Neural crest cell (in vitro differentiated cells): ENCODE measurements around the gene CETN1. TPM values are rescaled to one million over a fixed set of nuclear protein-coding genes. Genes with fewer than 3 reads are reported as not detected.

Experiments
- DNase-seq: peaks from one replicate; pipeline ENCODE4 v3.0.0; 2021; ENCODE audit warnings: low read depth, mixed read lengths, low spot score
- H3K27ac Mint-ChIP-seq: one replicate; pipeline ENCODE4 v1.8.0; 2021; ENCODE audit warnings: mild to moderate bottlenecking, mixed read lengths; ENCODE audit not compliant: unreplicated experiment
- H3K27me3 Mint-ChIP-seq: 2 replicates; pipeline ENCODE4 v1.8.0; 2021; ENCODE audit warnings: low read depth, mild to moderate bottlenecking, mixed read lengths
- H3K36me3 Mint-ChIP-seq: 2 replicates; pipeline ENCODE4 v1.8.0; 2021; ENCODE audit warnings: low read depth, mild to moderate bottlenecking, mixed read lengths
- H3K4me1 Mint-ChIP-seq: 2 replicates; pipeline ENCODE4 v1.8.0; 2021; ENCODE audit warnings: mixed read lengths
- H3K4me3 Mint-ChIP-seq: one replicate; pipeline ENCODE4 v1.8.0; 2021; ENCODE audit warnings: mild to moderate bottlenecking, mixed read lengths
- H3K9me3 Mint-ChIP-seq: 2 replicates; pipeline ENCODE4 v1.8.0; 2021; ENCODE audit warnings: mixed read lengths
- total RNA-seq: library from RNA; stranded (reverse); gene quantifications from 2 replicates; pipeline ENCODE4 v1.2.1, GENCODE V29; 2021
- TF ChIP-seq, protein P1 (sequence below): fragments of 200-600 bp; sonication (generic); conservative IDR thresholded peaks from 2 replicates; pipeline ENCODE4 v1.5.0; 2021; ENCODE audit warnings: antibody characterized with exemption, mild to moderate bottlenecking

The CETN1 gene
- total RNA-seq, 1 donor from 2014 or later: not detected

DNA sequence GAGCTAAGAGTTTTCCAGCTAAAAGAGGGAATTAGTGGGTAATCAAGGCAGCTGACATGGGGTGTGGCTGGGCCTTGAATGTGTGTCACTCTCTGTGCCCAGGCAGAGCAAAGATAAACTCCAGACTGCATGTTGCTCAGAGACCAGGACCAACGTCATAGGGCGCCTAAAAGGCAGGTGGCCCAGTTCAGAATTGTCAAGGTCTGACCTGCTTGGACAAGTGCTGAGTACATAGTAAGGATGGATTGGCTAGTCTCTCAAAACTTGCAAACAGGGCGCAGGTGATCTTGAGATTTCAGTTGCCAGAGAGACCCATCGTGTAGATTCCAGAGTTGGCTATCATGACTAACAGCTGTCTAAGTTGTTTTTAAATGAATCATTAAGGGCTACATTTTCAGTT, 35.6 kb downstream of the CETN1 start:
- DNase-seq: no peak
- Mint-ChIP-seq H3K27ac (no peak overlapping the region), H3K4me1 (no peaks in the 10 kb centered on the region), H3K36me3 (no peaks in the 10 kb centered on the region), H3K4me3 (no peak overlapping the region), H3K9me3 (no peaks in the 10 kb centered on the region), H3K27me3 (no peaks in the 10 kb centered on the region)
- TF ChIP-seq, protein P1, sequence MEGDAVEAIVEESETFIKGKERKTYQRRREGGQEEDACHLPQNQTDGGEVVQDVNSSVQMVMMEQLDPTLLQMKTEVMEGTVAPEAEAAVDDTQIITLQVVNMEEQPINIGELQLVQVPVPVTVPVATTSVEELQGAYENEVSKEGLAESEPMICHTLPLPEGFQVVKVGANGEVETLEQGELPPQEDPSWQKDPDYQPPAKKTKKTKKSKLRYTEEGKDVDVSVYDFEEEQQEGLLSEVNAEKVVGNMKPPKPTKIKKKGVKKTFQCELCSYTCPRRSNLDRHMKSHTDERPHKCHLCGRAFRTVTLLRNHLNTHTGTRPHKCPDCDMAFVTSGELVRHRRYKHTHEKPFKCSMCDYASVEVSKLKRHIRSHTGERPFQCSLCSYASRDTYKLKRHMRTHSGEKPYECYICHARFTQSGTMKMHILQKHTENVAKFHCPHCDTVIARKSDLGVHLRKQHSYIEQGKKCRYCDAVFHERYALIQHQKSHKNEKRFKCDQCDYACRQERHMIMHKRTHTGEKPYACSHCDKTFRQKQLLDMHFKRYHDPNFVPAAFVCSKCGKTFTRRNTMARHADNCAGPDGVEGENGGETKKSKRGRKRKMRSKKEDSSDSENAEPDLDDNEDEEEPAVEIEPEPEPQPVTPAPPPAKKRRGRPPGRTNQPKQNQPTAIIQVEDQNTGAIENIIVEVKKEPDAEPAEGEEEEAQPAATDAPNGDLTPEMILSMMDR: no peak

DNA sequence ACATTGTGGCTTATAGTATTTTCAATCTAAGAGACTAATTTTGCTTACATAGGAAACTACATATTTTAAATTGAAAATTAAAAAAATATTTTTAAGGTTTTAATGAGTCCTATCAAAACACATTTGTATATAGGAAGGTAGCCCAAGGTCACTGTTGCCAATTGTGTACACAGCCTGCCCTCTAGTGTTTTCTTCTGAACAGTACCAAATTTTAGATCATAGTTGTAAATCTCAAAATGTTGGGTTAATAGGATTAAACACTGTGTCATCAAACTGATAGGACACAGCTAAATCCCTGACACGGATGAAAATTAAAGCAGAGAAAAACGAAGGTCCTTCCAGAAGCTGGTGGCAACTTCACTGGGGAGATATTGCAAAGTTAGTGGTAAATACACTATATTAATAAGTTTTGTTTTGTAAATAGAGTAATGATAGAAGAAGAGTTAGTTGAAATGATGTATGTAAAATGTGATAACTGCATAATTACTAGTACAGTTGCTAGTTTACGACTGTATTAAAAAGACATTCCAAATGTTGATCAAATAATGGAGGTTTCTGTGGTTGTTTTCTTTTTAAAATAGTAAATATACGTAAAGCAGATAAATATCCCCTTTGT, 36.3 kb downstream of the CETN1 start:
- no peak overlapping the region for H3K27ac Mint-ChIP-seq
- TF ChIP-seq, protein P1: peak; percentile 88
- no peaks in the 10 kb centered on the region for H3K36me3 Mint-ChIP-seq
- H3K4me3 Mint-ChIP-seq: no peak overlapping the region
- no peaks in the 10 kb centered on the region for H3K9me3 Mint-ChIP-seq
- H3K27me3 Mint-ChIP-seq: no peaks in the 10 kb centered on the region
- no peak for DNase-seq
- H3K4me1 Mint-ChIP-seq: no peaks in the 10 kb centered on the region

DNA sequence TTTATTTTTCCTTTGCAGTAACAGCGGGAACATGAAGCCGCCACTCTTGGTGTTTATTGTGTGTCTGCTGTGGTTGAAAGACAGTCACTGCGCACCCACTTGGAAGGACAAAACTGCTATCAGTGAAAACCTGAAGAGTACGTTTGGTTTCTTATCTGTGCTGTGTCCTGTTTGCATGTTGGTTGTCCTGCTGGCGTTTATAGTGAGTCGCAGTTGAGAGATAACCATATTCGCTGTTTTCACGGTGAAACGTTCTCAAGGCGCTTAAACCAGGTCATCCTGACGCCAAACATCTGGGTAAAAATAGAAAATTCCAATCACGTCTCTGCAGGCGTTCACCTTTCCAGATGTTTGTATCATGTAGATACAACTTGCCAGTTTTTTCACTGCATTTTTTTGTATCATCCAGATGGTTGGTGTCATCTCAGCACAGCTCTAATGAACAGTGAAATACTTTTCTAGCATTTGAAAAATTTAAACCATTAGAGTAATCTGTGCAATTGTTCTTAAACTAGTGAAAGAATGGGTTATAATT, 37.9 kb downstream of the CETN1 start:
- H3K36me3 Mint-ChIP-seq: no peaks in the 10 kb centered on the region
- no peak for DNase-seq
- TF ChIP-seq, protein P1: no peak
- no peaks in the 10 kb centered on the region for H3K4me1 Mint-ChIP-seq
- H3K27me3 Mint-ChIP-seq: no peaks in the 10 kb centered on the region
- H3K27ac Mint-ChIP-seq: no peak overlapping the region
- no peaks in the 10 kb centered on the region for H3K9me3 Mint-ChIP-seq
- H3K4me3 Mint-ChIP-seq: no peak overlapping the region

DNA sequence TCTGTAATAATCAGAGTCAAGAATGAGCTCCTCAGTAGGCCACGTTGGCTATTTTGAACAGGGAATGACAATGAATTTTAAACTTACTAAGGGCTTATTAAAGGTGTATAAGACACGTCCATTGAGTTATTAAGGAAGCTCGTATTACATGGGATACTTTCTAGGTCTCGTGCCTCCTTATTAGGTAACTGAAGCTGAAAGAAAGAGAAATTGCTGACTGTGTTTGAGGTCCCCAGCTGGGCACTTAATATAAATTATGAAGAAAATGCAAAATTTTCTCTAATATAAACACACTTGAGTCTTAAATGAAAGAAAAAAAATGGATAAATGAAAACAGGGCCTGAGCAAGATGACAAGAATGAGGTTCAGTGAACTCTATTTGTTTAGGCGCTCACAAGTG, 38.4 kb downstream of the CETN1 start:
- Mint-ChIP-seq H3K27me3 (no peaks in the 10 kb centered on the region), H3K4me3 (no peak overlapping the region), H3K4me1 (no peaks in the 10 kb centered on the region), H3K9me3 (no peaks in the 10 kb centered on the region), H3K36me3 (no peaks in the 10 kb centered on the region), H3K27ac (no peak overlapping the region)
- DNase-seq: no peak
- TF ChIP-seq, protein P1: no peak

DNA sequence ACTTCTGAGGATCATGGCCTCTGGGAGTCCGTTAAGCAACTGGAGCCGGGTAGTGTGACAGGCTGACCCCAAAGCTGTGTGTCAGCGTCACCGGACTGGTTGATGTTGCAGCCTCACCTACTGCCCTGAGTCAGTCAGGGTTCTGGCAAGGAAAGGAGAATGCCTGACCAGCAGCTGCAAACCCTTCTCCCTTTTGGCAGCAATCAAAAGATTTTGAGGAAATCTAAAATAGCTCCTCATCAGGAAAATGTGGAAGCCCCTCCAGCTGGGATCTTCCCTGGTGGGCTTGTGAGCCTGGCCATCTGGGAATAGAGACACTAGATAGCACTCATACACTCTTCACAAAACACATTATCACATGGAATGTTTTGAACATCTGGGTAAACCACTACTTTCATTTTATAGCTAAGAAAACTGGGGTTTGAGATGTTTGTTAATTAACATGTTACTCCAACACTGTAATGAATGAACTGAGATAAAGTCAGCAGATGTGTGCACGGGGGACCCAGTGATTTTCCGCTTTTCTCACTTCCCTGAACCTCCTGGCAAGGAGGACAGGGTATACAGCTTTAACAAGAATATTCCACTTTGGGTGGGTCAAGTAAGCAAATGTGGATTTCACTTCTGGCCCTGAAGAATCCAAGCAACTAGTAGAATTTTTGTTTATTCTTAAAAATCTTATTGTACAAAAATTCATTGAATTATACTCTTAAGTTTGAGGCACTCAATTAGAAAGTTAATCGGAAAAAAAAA, 41.3 kb downstream of the CETN1 start:
- H3K4me1 Mint-ChIP-seq: no peaks in the 10 kb centered on the region
- no peak for DNase-seq
- no peaks in the 10 kb centered on the region for H3K36me3 Mint-ChIP-seq
- no peak overlapping the region for H3K27ac Mint-ChIP-seq
- H3K9me3 Mint-ChIP-seq: no peaks in the 10 kb centered on the region
- H3K4me3 Mint-ChIP-seq: no peak overlapping the region
- TF ChIP-seq, protein P1: no peak
- H3K27me3 Mint-ChIP-seq: no peaks in the 10 kb centered on the region
